Stimulated activated CD4-positive, alpha-beta T cell treated with anti-CD3 and anti-CD28 coated beads, TNF-alpha, amount 100 ng/mL, for 4 hours (primary cell): Measurements from ENCODE around the gene FCGR1A.
"Not testable (repeated sequence)": the region's sequence is repeated elsewhere in the genome, so short reads cannot be mapped to it uniquely, and the experiment has no call there.

Experiments used
- DNase-seq, 3 experiments: peaks; one replicate each; pipeline ENCODE4 v3.0.0-alpha.2; 2020; ENCODE audit warnings: low read depth in 3 of 3

The FCGR1A gene

GRCh38 chr1:149777084-149777483 lies 5.4 kb upstream of the FCGR1A start:
- not testable (repeated sequence) for DNase-seq

- DNase-seq: not testable (repeated sequence)
Measured at GRCh38 chr1:149778313-149778712, 4.2 kb upstream of the FCGR1A start.

- DNase-seq: not testable (repeated sequence)
Measured at GRCh38 chr1:149781413-149781984, 995 bp upstream of the FCGR1A start.

- not testable (repeated sequence) for DNase-seq
Measured at GRCh38 chr1:149783289-149783688, 795 bp downstream of the FCGR1A start.

GRCh38 chr1:149783868-149784267 lies 1.4 kb downstream of the FCGR1A start:
- DNase-seq: not testable (repeated sequence)

- not testable (repeated sequence) for DNase-seq
Measured at GRCh38 chr1:149787688-149788451, 5.4 kb downstream of the FCGR1A start.

GRCh38 chr1:149792502-149792901 lies 10.0 kb downstream of the FCGR1A start:
- DNase-seq: peak in 2 of 3 experiments; percentile 39 to 42

GRCh38 chr1:149792912-149793515 lies 10.5 kb downstream of the FCGR1A start:
- peak; percentile 61 to 73 (median 73) for DNase-seq

- not testable (repeated sequence) for DNase-seq
Measured at GRCh38 chr1:149793885-149794284, 11.4 kb downstream of the FCGR1A start.

- DNase-seq: not testable (repeated sequence)
Measured at GRCh38 chr1:149801628-149802027, 19.1 kb downstream of the FCGR1A start.

GRCh38 chr1:149804417-149805080 lies 22.1 kb downstream of the FCGR1A start:
- not testable (repeated sequence) for DNase-seq

- not testable (repeated sequence) for DNase-seq
Measured at GRCh38 chr1:149810697-149811405, 28.4 kb downstream of the FCGR1A start.

GRCh38 chr1:149811514-149811889 lies 29.0 kb downstream of the FCGR1A start:
- not testable (repeated sequence) for DNase-seq

GRCh38 chr1:149811890-149812829 lies 29.7 kb downstream of the FCGR1A start:
- DNase-seq: peak; percentile 45 to 68 (median 64)

GRCh38 chr1:149812893-149813801 lies 30.7 kb downstream of the FCGR1A start:
- DNase-seq: peak in 2 of 3 experiments; percentile 29 to 35

GRCh38 chr1:149820387-149820786 lies 37.9 kb downstream of the FCGR1A start:
- DNase-seq: not testable (repeated sequence)

- not testable (repeated sequence) for DNase-seq
Measured at GRCh38 chr1:149826555-149826954, 44.1 kb downstream of the FCGR1A start.

- not testable (repeated sequence) for DNase-seq
Measured at GRCh38 chr1:149831764-149832315, 49.3 kb downstream of the FCGR1A start.
